ENCODE measurements around the gene DNAJB8.

DNAJB8 gene

DNA sequence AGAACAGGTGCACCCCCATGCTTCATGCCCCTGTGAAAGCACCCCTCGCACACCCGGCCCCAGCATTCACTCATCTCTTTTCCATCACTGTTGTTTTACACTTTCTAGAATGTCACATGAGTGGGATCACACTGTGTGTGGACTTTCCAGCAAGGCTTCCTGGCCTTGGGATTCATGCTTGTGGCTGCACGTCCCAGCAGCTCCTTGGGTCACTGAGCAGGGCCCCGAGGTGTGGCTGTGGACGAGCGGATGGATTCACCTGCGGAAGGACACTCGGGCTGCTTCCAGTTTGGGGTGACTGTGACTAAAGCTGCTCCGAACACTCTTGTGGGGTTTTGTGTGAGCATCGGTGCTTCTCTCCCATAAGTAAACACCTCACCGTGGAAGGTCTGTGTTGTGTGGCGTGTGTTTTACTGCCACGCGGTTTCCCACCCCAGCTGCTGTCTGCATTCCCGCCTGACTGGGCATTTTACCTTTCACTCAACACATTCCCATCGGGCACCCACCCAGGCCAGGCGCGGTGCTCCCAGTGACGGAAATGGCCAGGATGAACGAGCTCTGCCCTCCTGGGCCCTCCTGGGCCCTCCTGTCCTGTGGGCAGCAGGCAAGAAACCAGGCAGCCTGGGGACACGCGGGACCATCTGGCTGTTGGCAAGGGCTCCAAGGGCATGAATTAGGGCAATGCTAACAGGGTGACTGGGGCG is 41.4 kb downstream of the DNAJB8 start:
- DNase-seq (ENCODE audit: low read depth): no peak

- DNase-seq (ENCODE audit: low read depth): no peak
Measured at GRCh38 chr3:128424508-128425069, 42.1 kb downstream of the DNAJB8 start.

- no peak for DNase-seq (ENCODE audit: low read depth)
Measured at GRCh38 chr3:128423525-128424147, 43.1 kb downstream of the DNAJB8 start.

DNA sequence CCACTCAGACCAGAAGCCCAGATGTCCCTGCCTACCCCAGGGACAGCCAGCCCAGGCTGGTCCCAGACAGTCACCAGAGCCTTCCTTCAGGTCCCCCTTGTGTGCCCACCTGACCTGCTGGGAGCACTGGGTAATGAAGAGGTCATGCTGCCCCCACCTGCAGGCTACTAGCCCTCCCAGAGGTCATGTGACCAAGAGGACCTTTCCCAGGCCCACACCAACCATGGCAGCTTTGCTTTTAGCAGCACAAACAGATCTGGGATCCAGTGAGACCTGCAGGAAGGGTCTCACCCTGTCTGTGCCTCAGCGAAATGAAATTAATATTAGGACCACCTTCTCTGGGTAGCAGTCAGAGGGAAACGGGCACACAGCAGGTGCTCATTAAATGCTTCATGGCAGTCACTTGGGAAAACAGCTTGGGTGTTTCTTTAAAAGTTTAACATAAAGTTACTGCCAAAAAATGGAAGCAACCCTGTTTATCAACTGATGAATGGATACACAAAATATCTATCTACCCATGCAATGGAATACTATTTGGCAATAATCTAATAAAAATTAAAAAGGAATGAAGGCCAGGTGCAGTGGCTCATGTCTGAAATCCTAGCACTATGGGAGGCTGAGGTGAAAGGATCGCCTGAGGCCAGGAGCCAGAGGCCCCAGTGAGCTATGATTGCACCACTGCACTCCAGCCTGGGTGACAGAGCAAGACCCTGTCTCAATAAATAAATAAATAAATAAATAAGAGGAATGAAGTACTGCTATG is 43.7 kb downstream of the DNAJB8 start:
- no peak for DNase-seq (ENCODE audit: low read depth)

DNA sequence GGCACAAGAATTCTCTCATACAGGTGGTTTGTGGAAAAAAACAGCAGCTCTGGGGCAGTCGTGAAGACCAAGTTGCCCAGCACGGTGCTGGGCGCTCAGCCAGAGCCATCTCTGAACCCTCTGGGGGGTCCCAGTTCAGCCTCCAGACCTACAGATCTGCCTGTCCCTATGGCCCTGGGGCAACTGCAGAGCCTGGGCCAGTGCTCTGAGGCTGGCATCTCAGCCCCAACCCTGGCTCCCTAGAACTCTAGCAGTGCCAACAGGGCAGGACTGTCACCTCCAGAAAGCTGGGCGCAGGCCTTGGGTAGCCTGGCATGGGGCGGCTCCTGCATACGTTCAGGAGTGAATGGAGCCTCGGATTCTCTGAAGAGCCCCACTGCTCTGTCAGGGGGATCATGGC is 44.7 kb downstream of the DNAJB8 start:
- DNase-seq (ENCODE audit: low read depth): no peak

DNA sequence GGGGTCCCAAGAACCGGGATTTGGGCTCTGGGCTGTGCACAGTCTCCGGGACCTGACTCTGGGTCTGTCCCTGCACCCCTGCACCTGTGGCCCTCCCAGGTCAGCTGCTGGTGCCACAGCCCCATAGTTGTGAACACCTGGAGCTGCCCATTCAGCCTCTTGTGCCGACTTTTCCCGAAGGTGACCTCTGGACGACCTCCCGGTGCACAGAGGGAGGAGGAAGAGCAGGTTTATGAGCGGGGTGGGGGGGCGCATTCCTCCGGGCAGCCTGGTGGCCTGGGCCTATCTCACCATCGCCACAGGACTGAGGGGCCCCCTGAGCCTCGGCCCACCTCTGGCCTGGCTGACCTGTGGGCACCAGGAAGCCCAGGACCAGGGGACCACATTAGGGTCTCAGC is 45.3 kb downstream of the DNAJB8 start:
- no peak for DNase-seq (ENCODE audit: low read depth)

DNA sequence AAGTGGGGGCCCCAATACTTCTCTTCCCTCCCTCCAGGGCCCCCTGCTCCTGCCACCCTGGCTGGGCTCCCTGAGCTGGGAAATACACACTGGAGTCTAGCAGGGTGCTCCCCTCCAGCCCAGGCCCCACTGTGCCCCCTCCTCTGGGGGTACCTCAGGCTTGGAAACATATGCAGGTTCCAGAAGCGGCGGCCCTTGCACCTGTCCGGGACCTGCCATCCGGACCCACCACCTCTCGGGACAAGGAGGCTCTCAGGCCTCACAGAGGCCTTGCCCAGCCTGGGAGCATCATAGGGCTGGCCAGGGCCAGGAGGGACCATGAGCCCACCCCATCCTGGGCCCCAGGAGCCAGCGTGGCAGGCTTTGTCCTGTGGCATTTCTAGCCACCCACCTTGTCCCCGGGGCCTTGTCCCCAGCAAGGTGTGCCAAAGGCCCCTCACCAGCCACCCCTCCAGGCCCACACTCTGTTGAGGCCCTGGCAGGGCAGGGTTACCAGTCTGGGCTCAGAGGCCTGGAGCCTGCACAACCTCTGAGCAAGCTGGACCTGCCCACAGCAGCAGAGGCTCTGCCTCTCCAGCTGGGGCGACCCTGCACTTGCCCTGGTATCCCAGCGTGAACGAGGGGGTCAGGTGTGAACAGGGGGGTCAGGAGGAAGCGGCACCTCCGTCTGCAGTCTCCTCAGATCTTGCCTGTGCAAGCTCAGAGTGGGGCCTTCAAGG is 45.8 kb downstream of the DNAJB8 start:
- DNase-seq (ENCODE audit: low read depth): no peak

GRCh38 chr3:128420289-128420688 is 46.4 kb downstream of the DNAJB8 start:
- no peak for DNase-seq (ENCODE audit: low read depth)

GRCh38 chr3:128419311-128419710 is 47.4 kb downstream of the DNAJB8 start:
- no peak for DNase-seq (ENCODE audit: low read depth)

- DNase-seq (ENCODE audit: low read depth): no peak
Measured at GRCh38 chr3:128418900-128419299, 47.8 kb downstream of the DNAJB8 start.

GRCh38 chr3:128416578-128417211 is 50.0 kb downstream of the DNAJB8 start:
- DNase-seq (ENCODE audit: low read depth): no peak

DNA sequence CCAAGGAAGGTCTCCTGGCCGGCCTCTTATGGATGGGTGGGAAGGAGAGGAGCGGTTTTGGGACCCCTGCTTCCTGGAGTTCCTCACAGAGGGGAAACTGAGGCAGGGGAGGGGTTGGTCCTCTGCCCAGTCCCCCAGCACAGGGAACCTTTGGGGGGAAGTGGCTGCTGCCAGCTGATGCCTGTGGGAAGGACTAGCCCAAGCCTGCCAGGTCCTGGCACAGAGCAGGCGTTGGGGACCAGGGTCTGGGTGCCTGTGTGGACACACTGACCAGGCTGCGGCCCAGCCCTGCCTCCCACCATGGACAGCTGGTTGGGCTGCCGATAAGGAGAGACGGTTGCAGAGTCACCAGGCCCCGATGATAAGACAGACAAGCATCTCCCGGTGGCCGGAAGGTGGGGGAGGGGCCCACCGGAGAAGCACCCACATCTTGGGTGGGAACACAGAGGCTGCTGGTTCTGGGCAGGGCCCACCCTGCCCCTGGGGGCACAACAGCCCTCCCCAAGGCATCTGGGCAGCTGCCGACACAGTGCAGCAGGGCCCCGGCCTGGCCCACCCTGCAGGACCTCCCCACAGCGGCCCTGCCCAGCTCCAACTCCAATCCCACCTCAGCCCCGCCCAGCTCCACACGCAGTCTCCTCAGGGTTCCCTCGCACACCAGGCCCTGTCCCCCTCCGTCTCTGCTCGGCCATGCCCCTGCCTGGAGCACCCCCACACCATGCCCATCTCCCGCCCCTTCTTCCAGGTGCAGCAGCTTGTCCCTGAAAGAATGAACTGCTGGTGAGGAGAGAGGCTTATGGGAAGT is 50.7 kb downstream of the DNAJB8 start:
- DNase-seq (ENCODE audit: low read depth): no peak

- no peak for DNase-seq (ENCODE audit: low read depth)
Measured at GRCh38 chr3:128415200-128415772, 51.4 kb downstream of the DNAJB8 start.

- no peak for DNase-seq (ENCODE audit: low read depth)
Measured at GRCh38 chr3:128413413-128414205, 53.1 kb downstream of the DNAJB8 start.

- DNase-seq (ENCODE audit: low read depth): no peak
Measured at GRCh38 chr3:128413003-128413370, 53.7 kb downstream of the DNAJB8 start.

Measured in stimulated activated CD8-positive, alpha-beta memory T cell treated with anti-CD3 and anti-CD28 coated beads, Interleukin-7, amount 100 ng/mL, for 24 hours (primary cell).